CD4-positive, alpha-beta T cell (primary cell): ENCODE data around the gene CARD19. TPM values are rescaled to one million over a fixed set of nuclear protein-coding genes. Genes with fewer than 3 reads are reported as not detected.
A peak's percentile ranks its signal among the peaks of the same experiment; 100 is the strongest.

Experiments
- ATAC-seq: fragments of 200-7000 bp; cut with Tn5 transposase; one replicate; pipeline ENCODE4 v1.10.0; 2022; ENCODE audit warnings: mild to moderate bottlenecking; ENCODE audit not compliant: poor library complexity
- CTCF ChIA-PET: fragments of 350-600 bp; sonication (Branson Sonifier 250); formaldehyde crosslinking; loops from one replicate; lab custom pipeline; 2021; ENCODE audit warnings: antibody characterized with exemption, inconsistent platforms; lab: Charles Lee
- POLR2A ChIA-PET: fragments of 350-600 bp; sonication (Branson Sonifier 250); formaldehyde crosslinking; loops from one replicate; lab custom pipeline; 2021; ENCODE audit warnings: antibody characterized with exemption, inconsistent platforms; lab: Charles Lee
- DNase-seq, 14 experiments: peaks; one replicate each; pipeline ENCODE4 v3.0.0-alpha.2; 2013 to 2020; ENCODE audit warnings: mixed read lengths in 2 of 14
- H3K27ac ChIP-seq, 2 donors: one replicate each; pipeline versions ENCODE4 v1.5.1 to v1.7.0; 2013; ENCODE audit warnings: low read length in 2 of 2, low read depth in 1 of 2, mild to moderate bottlenecking in 1 of 2
- H3K27me3 ChIP-seq, 2 experiments: 1 replicate in 1 of 2; 2 replicates in 1 of 2; pipeline versions ENCODE4 v1.6.1 to v1.7.0; 2013; ENCODE audit warnings: low read length in 2 of 2, control low read depth in 1 of 2, mild to moderate bottlenecking in 1 of 2, moderate library complexity in 1 of 2; ENCODE audit not compliant: insufficient read depth in 2 of 2, control insufficient read depth in 1 of 2
- H3K36me3 ChIP-seq: one replicate; pipeline ENCODE4 v1.6.1; 2013; ENCODE audit warnings: low read length, control low read depth; ENCODE audit not compliant: insufficient read depth
- H3K4me1 ChIP-seq: one replicate; pipeline ENCODE4 v1.6.1; 2013; ENCODE audit warnings: low read length, control low read depth; ENCODE audit not compliant: insufficient read depth
- H3K4me3 ChIP-seq: one replicate; pipeline ENCODE4 v1.5.1; 2013; ENCODE audit warnings: mild to moderate bottlenecking, low read length, moderate library complexity
- H3K9me3 ChIP-seq, 2 experiments: 1 replicate in 1 of 2; 2 replicates in 1 of 2; pipeline versions ENCODE4 v1.6.1 to v1.7.0; 2013; ENCODE audit warnings: low read length in 2 of 2, mild to moderate bottlenecking in 2 of 2, control low read depth in 1 of 2, moderate library complexity in 1 of 2; ENCODE audit not compliant: control insufficient read depth in 1 of 2, insufficient read depth in 1 of 2
- H3K27ac Mint-ChIP-seq: one replicate; pipeline ENCODE4 v1.8.0; 2020; ENCODE audit warnings: mixed read lengths
- H3K27me3 Mint-ChIP-seq: one replicate; pipeline ENCODE4 v1.8.0; 2021; ENCODE audit warnings: mixed read lengths
- H3K36me3 Mint-ChIP-seq: one replicate; pipeline ENCODE4 v1.8.0; 2021; ENCODE audit warnings: low read depth, mixed read lengths
- H3K4me1 Mint-ChIP-seq: one replicate; pipeline ENCODE4 v1.8.0; 2021; ENCODE audit warnings: low read depth, mixed read lengths
- H3K4me3 Mint-ChIP-seq: one replicate; pipeline ENCODE4 v1.8.0; 2020; ENCODE audit warnings: mild to moderate bottlenecking, mixed read lengths
- H3K9me3 Mint-ChIP-seq: one replicate; pipeline ENCODE4 v1.8.0; 2020; ENCODE audit warnings: mixed read lengths
- intact Hi-C, 2 experiments: fragments of 100-400 bp; cut with DNase I in 1 of 2; cut with micrococcal nuclease in 1 of 2; formaldehyde crosslinking; loops; one replicate each; pipeline versions ENCODE4 v1.15.1 to v1.9.0; 2023 to 2025; cut with DNase I, micrococcal nuclease
- total RNA-seq, 174 experiments: library from RNA in 2 of 174; stranded (reverse) in 2 of 174; gene quantifications; one replicate each; pipeline ENCODE4 v1.2.3 and lab custom pipeline; 2021 to 2026
- TF ChIP-seq, protein P1 (sequence below): fragments of 200-600 bp; IDR thresholded peaks from one replicate; pipeline ENCODE4 v1.8.0; 2022; ENCODE audit warnings: antibody characterized with exemption, mild to moderate bottlenecking

Gene CARD19
- total RNA-seq, 2 experiments from 2014 or later, result 38.8 to 39.2 TPM

DNA sequence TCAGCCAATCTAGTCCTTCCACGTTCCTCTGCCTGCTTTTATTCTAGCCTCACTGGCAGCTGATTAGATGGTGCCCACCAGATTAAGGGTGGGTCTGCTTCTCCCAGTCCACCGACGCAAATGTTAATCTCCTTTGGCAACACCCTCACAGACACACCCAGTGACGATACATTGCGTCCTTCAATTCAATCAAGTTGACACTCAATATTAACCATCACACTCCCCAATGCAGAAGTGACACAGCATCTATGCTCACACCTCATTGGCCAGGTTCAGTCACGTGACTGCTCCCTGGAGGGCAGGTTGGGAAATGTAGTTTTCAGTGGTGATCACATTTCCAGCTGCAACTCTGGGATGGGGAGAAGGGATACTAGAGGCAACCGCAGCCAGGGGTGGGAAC lies 24.6 kb upstream of the CARD19 start:
- no peaks in the 10 kb centered on the region for H3K9me3 Mint-ChIP-seq
- peak overlapping the region; percentile 83 for H3K27ac Mint-ChIP-seq
- Histone ChIP-seq H3K4me1 (peaks cover 69% of the 10 kb centered on the region), H3K4me3 (no peak overlapping the region), H3K36me3 (peaks cover 54% of the 10 kb centered on the region), H3K27me3 (no peaks in the 10 kb centered on the region), H3K9me3 (no peaks in the 10 kb centered on the region), H3K27ac (peak overlapping the region in 1 of 2 donors; percentile 9)
- ChIA-PET POLR2A (interaction anchor here (1.0 to 2.4 kb wide), 6 partner anchors 10 to 43 kb away, joined by 3 to 12 read pairs (median 4); partner anchors contain the start of gene CARD19), CTCF (no interaction called here)
- ATAC-seq (peak; percentile 71), DNase-seq (peak in 4 of 14 experiments; percentile 22 to 55 (median 36))
- TF ChIP-seq, protein P1, sequence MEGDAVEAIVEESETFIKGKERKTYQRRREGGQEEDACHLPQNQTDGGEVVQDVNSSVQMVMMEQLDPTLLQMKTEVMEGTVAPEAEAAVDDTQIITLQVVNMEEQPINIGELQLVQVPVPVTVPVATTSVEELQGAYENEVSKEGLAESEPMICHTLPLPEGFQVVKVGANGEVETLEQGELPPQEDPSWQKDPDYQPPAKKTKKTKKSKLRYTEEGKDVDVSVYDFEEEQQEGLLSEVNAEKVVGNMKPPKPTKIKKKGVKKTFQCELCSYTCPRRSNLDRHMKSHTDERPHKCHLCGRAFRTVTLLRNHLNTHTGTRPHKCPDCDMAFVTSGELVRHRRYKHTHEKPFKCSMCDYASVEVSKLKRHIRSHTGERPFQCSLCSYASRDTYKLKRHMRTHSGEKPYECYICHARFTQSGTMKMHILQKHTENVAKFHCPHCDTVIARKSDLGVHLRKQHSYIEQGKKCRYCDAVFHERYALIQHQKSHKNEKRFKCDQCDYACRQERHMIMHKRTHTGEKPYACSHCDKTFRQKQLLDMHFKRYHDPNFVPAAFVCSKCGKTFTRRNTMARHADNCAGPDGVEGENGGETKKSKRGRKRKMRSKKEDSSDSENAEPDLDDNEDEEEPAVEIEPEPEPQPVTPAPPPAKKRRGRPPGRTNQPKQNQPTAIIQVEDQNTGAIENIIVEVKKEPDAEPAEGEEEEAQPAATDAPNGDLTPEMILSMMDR, result no peak
- intact Hi-C loops, result no loop called here
- peak overlapping the region; percentile 42 for H3K4me3 Mint-ChIP-seq
- no peaks in the 10 kb centered on the region for H3K27me3 Mint-ChIP-seq
- peaks cover 90% of the 10 kb centered on the region for H3K36me3 Mint-ChIP-seq
- peaks cover 83% of the 10 kb centered on the region for H3K4me1 Mint-ChIP-seq

DNA sequence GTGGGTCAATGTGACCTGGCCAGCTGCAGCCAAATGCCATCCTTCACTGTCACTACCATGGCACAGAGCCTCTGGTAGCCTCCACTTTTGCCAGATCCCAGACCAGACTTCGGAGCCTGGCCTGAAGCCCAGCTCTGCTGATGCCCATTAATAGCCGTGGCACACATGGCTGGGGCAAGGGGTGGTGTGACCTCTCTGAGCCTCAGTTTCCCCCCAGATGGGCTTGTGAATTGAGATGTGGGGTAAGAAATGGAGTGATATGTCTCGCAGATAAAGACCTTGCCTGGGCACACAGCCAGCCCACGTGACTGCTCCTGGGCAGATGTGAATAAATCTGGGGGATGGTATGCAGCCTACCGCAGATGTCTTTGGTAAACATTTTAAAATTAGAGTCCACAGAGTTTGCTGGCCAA lies 23.6 kb upstream of the CARD19 start:
- no peak overlapping the region for H3K4me3 ChIP-seq
- peak overlapping the region in 1 of 2 donors; percentile 9 for H3K27ac ChIP-seq
- H3K36me3 ChIP-seq, result peaks cover 63% of the 10 kb centered on the region
- H3K27me3 ChIP-seq, result no peaks in the 10 kb centered on the region
- DNase-seq (peak in 5 of 14 experiments; percentile 23 to 70 (median 52)), ATAC-seq (peak; percentile 48)
- peaks cover 83% of the 10 kb centered on the region for H3K4me1 Mint-ChIP-seq
- H3K27ac Mint-ChIP-seq, result peak overlapping the region; percentile 80
- TF ChIP-seq, protein P1, result no peak
- H3K27me3 Mint-ChIP-seq, result no peaks in the 10 kb centered on the region
- CTCF ChIA-PET, result interaction anchor here (0.7 kb wide), 1 partner anchor 58 kb away, joined by 4 read pairs; no protein-coding TSS in a partner anchor
- intact Hi-C loops, result no loop called here
- H3K4me1 ChIP-seq, result peaks cover 76% of the 10 kb centered on the region
- POLR2A ChIA-PET, result interaction anchor here (1.0 to 2.4 kb wide), 4 partner anchors 9 to 44 kb away, joined by 3 to 12 read pairs (median 8); partner anchors contain the start of gene CARD19
- H3K4me3 Mint-ChIP-seq, result peak overlapping the region; percentile 60
- H3K9me3 Mint-ChIP-seq, result no peaks in the 10 kb centered on the region
- H3K36me3 Mint-ChIP-seq, result peaks cover 91% of the 10 kb centered on the region
- H3K9me3 ChIP-seq, result no peaks in the 10 kb centered on the region

DNA sequence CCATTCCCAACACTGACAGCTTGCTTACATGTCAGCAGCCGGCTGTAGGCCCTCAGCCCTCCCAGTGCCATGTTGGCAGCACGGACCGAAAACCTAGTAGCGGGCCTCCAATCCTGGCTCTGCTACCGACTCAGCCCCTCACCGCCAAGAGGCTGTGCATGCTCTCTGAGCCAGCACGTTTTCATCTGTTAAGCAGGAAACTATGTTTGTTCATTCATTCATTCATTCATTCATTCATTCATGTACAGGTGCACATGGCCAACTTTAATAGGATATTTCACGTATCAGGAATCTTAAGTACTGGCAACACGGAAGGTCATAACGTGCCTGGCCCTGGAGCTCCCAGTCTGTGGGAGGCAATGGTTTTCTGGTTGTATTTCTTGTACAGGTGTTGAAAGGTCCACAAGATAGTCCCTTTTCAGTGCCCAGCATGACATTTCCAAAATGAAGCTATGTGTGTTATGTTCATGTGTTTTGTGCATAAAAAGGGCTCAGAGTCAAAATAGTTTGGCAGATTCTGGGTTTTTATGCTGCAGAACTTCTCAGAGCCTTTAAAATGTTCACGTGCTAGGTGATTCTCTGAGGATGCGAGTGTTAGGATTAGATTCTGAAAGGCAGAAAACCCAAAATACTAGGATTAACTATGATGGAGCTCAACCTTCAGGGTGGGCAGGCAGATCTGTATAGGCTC lies 19.8 kb upstream of the CARD19 start:
- intact Hi-C loops, result no loop called here
- H3K9me3 ChIP-seq, result no peaks in the 10 kb centered on the region
- POLR2A ChIA-PET, result interaction anchor here (0.8 to 2.9 kb wide), 5 partner anchors 8 to 48 kb away, joined by 3 to 14 read pairs (median 5); no protein-coding TSS in a partner anchor
- Mint-ChIP-seq H3K27me3 (no peaks in the 10 kb centered on the region), H3K4me3 (no peak overlapping the region), H3K4me1 (peaks cover 57% of the 10 kb centered on the region), H3K27ac (peak overlapping the region; percentile 68), H3K36me3 (peaks cover 84% of the 10 kb centered on the region), H3K9me3 (no peaks in the 10 kb centered on the region)
- ATAC-seq (no peak), DNase-seq (no peak)
- H3K4me3 ChIP-seq, result no peak overlapping the region
- TF ChIP-seq, protein P1, result no peak
- H3K4me1 ChIP-seq, result peaks cover 63% of the 10 kb centered on the region
- no peaks in the 10 kb centered on the region for H3K27me3 ChIP-seq
- CTCF ChIA-PET, result no interaction called here
- H3K27ac ChIP-seq, result no peak overlapping the region
- peaks cover 74% of the 10 kb centered on the region for H3K36me3 ChIP-seq
